ENCODE measurements around the gene ZBTB40. TPM values are rescaled to one million over a fixed set of nuclear protein-coding genes. Genes with fewer than 3 reads are reported as not detected.

The ZBTB40 gene
- polyA plus RNA-seq, 1 of the 3 experiments (the other 2 are of a cell fraction), result 5.0 TPM

DNA sequence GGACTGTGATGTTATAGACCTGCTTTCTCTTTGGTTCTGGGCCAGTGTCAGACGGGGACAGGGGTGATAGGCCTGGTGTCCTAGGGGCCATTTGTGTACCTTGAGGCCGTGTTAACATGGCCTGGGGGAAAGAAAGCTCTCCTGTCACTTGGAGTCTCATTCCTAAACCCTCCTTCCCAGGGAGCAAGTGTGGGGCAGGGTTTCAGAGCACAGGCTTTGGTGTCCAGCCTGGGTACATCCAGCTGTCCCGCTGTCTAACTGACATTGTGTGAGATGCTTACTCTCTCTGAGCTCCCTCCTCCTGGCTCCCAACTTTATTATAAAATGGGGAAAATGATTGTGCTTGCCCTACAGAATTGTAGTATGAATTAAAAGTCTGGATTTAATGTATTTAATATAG lies 79.1 kb downstream of the ZBTB40 start:
- CTCF ChIA-PET, result interaction anchor here (0.7 to 11.7 kb wide), 8 partner anchors 10 to 425 kb away, joined by 3 to 289 read pairs (median 3); partner anchors contain the start of gene C1QC

More for the DNA sequence above, 79.1 kb downstream of the ZBTB40 start:
- H3K27ac ChIP-seq (ENCODE audit: low read depth in 2 of 2, low read length in 1 of 2), result no peak overlapping the region
- TF ChIP-seq RFX5 (IDR thresholded peaks at IDR 0.05; ENCODE audit: low read length), result no peak
- TF ChIP-seq, protein P1, sequence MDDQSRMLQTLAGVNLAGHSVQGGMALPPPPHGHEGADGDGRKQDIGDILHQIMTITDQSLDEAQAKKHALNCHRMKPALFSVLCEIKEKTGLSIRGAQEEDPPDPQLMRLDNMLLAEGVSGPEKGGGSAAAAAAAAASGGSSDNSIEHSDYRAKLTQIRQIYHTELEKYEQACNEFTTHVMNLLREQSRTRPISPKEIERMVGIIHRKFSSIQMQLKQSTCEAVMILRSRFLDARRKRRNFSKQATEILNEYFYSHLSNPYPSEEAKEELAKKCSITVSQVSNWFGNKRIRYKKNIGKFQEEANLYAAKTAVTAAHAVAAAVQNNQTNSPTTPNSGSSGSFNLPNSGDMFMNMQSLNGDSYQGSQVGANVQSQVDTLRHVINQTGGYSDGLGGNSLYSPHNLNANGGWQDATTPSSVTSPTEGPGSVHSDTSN (IDR thresholded peaks at IDR 0.05), result no peak
- TF ChIP-seq, protein P2, sequence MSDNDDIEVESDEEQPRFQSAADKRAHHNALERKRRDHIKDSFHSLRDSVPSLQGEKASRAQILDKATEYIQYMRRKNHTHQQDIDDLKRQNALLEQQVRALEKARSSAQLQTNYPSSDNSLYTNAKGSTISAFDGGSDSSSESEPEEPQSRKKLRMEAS (IDR thresholded peaks at IDR 0.05; ENCODE audit: low read depth), result no peak
- no peak for TF ChIP-seq EZH2phosphoT487 (IDR thresholded peaks at IDR 0.05; ENCODE audit: borderline replicate concordance, low read depth)
- no peak for TF ChIP-seq EP300 (IDR thresholded peaks at IDR 0.05; ENCODE audit: borderline replicate concordance in 1 of 2, low read depth in 1 of 2, low read length in 1 of 2)
- TF ChIP-seq, protein P3, sequence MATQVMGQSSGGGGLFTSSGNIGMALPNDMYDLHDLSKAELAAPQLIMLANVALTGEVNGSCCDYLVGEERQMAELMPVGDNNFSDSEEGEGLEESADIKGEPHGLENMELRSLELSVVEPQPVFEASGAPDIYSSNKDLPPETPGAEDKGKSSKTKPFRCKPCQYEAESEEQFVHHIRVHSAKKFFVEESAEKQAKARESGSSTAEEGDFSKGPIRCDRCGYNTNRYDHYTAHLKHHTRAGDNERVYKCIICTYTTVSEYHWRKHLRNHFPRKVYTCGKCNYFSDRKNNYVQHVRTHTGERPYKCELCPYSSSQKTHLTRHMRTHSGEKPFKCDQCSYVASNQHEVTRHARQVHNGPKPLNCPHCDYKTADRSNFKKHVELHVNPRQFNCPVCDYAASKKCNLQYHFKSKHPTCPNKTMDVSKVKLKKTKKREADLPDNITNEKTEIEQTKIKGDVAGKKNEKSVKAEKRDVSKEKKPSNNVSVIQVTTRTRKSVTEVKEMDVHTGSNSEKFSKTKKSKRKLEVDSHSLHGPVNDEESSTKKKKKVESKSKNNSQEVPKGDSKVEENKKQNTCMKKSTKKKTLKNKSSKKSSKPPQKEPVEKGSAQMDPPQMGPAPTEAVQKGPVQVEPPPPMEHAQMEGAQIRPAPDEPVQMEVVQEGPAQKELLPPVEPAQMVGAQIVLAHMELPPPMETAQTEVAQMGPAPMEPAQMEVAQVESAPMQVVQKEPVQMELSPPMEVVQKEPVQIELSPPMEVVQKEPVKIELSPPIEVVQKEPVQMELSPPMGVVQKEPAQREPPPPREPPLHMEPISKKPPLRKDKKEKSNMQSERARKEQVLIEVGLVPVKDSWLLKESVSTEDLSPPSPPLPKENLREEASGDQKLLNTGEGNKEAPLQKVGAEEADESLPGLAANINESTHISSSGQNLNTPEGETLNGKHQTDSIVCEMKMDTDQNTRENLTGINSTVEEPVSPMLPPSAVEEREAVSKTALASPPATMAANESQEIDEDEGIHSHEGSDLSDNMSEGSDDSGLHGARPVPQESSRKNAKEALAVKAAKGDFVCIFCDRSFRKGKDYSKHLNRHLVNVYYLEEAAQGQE (IDR thresholded peaks at IDR 0.05; ENCODE audit: low read depth, low read length), result no peak
- no peak for TF ChIP-seq FOXJ3 (CRISPR knock-in tag; IDR thresholded peaks at IDR 0.05)
- TF ChIP-seq YY1 (IDR thresholded peaks at IDR 0.05; ENCODE audit: low read depth), result no peak
- TF ChIP-seq TCF12 (IDR thresholded peaks at IDR 0.05), result no peak
- TF ChIP-seq FOSL2 (IDR thresholded peaks at IDR 0.05; ENCODE audit: borderline replicate concordance, low read depth), result no peak
- TF ChIP-seq, protein P4, sequence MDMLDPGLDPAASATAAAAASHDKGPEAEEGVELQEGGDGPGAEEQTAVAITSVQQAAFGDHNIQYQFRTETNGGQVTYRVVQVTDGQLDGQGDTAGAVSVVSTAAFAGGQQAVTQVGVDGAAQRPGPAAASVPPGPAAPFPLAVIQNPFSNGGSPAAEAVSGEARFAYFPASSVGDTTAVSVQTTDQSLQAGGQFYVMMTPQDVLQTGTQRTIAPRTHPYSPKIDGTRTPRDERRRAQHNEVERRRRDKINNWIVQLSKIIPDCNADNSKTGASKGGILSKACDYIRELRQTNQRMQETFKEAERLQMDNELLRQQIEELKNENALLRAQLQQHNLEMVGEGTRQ (IDR thresholded peaks at IDR 0.05; ENCODE audit: borderline replicate concordance, low read depth, low read length), result no peak
- TF ChIP-seq GATA2 (CRISPR knock-in tag; IDR thresholded peaks at IDR 0.05), result no peak
- TF ChIP-seq POLR2AphosphoS5 (IDR thresholded peaks at IDR 0.05; ENCODE audit: low read depth, low read length), result no peak
- TF ChIP-seq, protein P5, sequence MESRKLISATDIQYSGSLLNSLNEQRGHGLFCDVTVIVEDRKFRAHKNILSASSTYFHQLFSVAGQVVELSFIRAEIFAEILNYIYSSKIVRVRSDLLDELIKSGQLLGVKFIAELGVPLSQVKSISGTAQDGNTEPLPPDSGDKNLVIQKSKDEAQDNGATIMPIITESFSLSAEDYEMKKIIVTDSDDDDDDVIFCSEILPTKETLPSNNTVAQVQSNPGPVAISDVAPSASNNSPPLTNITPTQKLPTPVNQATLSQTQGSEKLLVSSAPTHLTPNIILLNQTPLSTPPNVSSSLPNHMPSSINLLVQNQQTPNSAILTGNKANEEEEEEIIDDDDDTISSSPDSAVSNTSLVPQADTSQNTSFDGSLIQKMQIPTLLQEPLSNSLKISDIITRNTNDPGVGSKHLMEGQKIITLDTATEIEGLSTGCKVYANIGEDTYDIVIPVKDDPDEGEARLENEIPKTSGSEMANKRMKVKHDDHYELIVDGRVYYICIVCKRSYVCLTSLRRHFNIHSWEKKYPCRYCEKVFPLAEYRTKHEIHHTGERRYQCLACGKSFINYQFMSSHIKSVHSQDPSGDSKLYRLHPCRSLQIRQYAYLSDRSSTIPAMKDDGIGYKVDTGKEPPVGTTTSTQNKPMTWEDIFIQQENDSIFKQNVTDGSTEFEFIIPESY (IDR thresholded peaks at IDR 0.05; ENCODE audit: borderline replicate concordance, low read depth), result no peak
- no peak for TF ChIP-seq TEAD4 (IDR thresholded peaks at IDR 0.05; ENCODE audit: borderline replicate concordance, insufficient read depth)
- no peak for TF ChIP-seq SIN3A (IDR thresholded peaks at IDR 0.05; ENCODE audit: borderline replicate concordance, low read depth, low read length)
- TF ChIP-seq TAF1 (IDR thresholded peaks at IDR 0.05; ENCODE audit: borderline replicate concordance, low read depth, low read length), result no peak
- no peak overlapping the region for H2AFZ ChIP-seq (ENCODE audit: low read depth)
- no peaks in the 10 kb centered on the region for H4K20me1 ChIP-seq (ENCODE audit: insufficient read depth)
- DNase-seq, result no peak
- no peak overlapping the region for H3K4me3 ChIP-seq (ENCODE audit: low read depth in 2 of 2, low read length in 1 of 2)
- no peaks in the 10 kb centered on the region for H3K27me3 ChIP-seq (ENCODE audit: insufficient read depth)
- no peak overlapping the region for H3K9ac ChIP-seq
- 94% methylated on average over 3 of the region's 3 CpGs for WGBS (ENCODE audit: low lambda C conversion rate)
- peaks cover 0 to 23% of the 10 kb centered on the region in 2 experiments for H3K36me3 ChIP-seq (replicated peaks in 1 of 2; ENCODE audit: control insufficient read depth in 1 of 2, insufficient read depth in 2 of 2, low read length in 1 of 2)
- no peaks in the 10 kb centered on the region for H3F3A ChIP-seq (replicated peaks; ENCODE audit: insufficient read depth)
- H3K79me2 ChIP-seq (ENCODE audit: insufficient read depth), result no peaks in the 10 kb centered on the region
- H3K9me3 ChIP-seq, result no peaks in the 10 kb centered on the region
- no peak overlapping the region for H3K4me2 ChIP-seq
- H3K4me1 ChIP-seq (ENCODE audit: control insufficient read depth in 1 of 2, insufficient read depth in 2 of 2, low read depth in 1 of 2, low read length in 1 of 2), result peaks cover 0 to 46% of the 10 kb centered on the region in 2 experiments; a peak in 1 of 4 replicates
- no peaks in the 10 kb centered on the region for H3K9me2 ChIP-seq
- POLR2A ChIA-PET, result no interaction called here
